ENCODE results near the gene FRMD4A. TPM values are rescaled to one million over a fixed set of nuclear protein-coding genes. Genes with fewer than 3 reads are reported as not detected.

The FRMD4A gene
- total RNA-seq, 1 donor from 2014 or later: 0.64 TPM

GRCh38 chr10:13703997-13704536, 626.7 kb downstream of the FRMD4A start:
- H3K4me3 Mint-ChIP-seq: no peak overlapping the region
- no peaks in the 10 kb centered on the region for H3K36me3 Mint-ChIP-seq (ENCODE audit: low read depth)
- DNase-seq: no peak
- intact Hi-C loops (cut with micrococcal nuclease): no loop called here
- ChIA-PET POLR2A (interaction anchor here (1.4 kb wide), 1 partner anchor 9 kb away, joined by 5 read pairs; no protein-coding TSS in a partner anchor), CTCF (no interaction called here)
- no peak for TF ChIP-seq CTCF (IDR thresholded peaks at IDR 0.05)
- no peak overlapping the region for H3K27ac Mint-ChIP-seq
- H3K27me3 Mint-ChIP-seq: peaks cover 10% of the 10 kb centered on the region
- no peaks in the 10 kb centered on the region for H3K9me3 Mint-ChIP-seq
- H3K4me1 Mint-ChIP-seq: peaks cover 15% of the 10 kb centered on the region
- peak; percentile 5 for ATAC-seq (ENCODE audit: low read depth)

GRCh38 chr10:13703101-13703818, 627.5 kb downstream of the FRMD4A start:
- Mint-ChIP-seq H3K4me3 (no peak overlapping the region), H3K4me1 (peaks cover 15% of the 10 kb centered on the region), H3K36me3 (ENCODE audit: low read depth) (no peaks in the 10 kb centered on the region), H3K27me3 (peaks cover 10% of the 10 kb centered on the region), H3K9me3 (no peaks in the 10 kb centered on the region), H3K27ac (no peak overlapping the region)
- ATAC-seq (ENCODE audit: low read depth): no peak
- ChIA-PET POLR2A (interaction anchor here (1.4 kb wide), 1 partner anchor 10 kb away, joined by 5 read pairs; no protein-coding TSS in a partner anchor), CTCF (no interaction called here)
- no peak for DNase-seq
- no peak for TF ChIP-seq CTCF (IDR thresholded peaks at IDR 0.05)
- intact Hi-C loops (cut with micrococcal nuclease): no loop called here

GRCh38 chr10:13701157-13701919, 629.4 kb downstream of the FRMD4A start:
- ChIA-PET POLR2A (no interaction called here), CTCF (no interaction called here)
- H3K9me3 Mint-ChIP-seq: no peaks in the 10 kb centered on the region
- H3K4me3 Mint-ChIP-seq: no peak overlapping the region
- TF ChIP-seq CTCF (IDR thresholded peaks at IDR 0.05): no peak
- intact Hi-C loops (cut with micrococcal nuclease): no loop called here
- H3K4me1 Mint-ChIP-seq: peaks cover 2% of the 10 kb centered on the region
- no peaks in the 10 kb centered on the region for H3K36me3 Mint-ChIP-seq (ENCODE audit: low read depth)
- peaks cover 2% of the 10 kb centered on the region for H3K27me3 Mint-ChIP-seq
- ATAC-seq (ENCODE audit: low read depth): no peak
- no peak for DNase-seq
- H3K27ac Mint-ChIP-seq: no peak overlapping the region

- Mint-ChIP-seq H3K4me3 (no peak overlapping the region), H3K27me3 (peaks cover 2% of the 10 kb centered on the region), H3K27ac (no peak overlapping the region), H3K4me1 (peaks cover 2% of the 10 kb centered on the region), H3K9me3 (no peaks in the 10 kb centered on the region), H3K36me3 (ENCODE audit: low read depth) (no peaks in the 10 kb centered on the region)
- CTCF ChIA-PET: no interaction called here
- no peak for TF ChIP-seq CTCF (IDR thresholded peaks at IDR 0.05)
- intact Hi-C loops (cut with micrococcal nuclease): no loop called here
- ATAC-seq (ENCODE audit: low read depth): no peak
- POLR2A ChIA-PET: no interaction called here
- no peak for DNase-seq
Observed at GRCh38 chr10:13700473-13701144, 630.1 kb downstream of the FRMD4A start.

GRCh38 chr10:13699216-13699615, 631.5 kb downstream of the FRMD4A start:
- H3K27me3 Mint-ChIP-seq: peaks cover 2% of the 10 kb centered on the region
- POLR2A ChIA-PET: no interaction called here
- no peak for TF ChIP-seq CTCF (IDR thresholded peaks at IDR 0.05)
- DNase-seq: no peak
- no peak overlapping the region for H3K27ac Mint-ChIP-seq
- peaks cover 1% of the 10 kb centered on the region for H3K4me1 Mint-ChIP-seq
- no peaks in the 10 kb centered on the region for H3K36me3 Mint-ChIP-seq (ENCODE audit: low read depth)
- H3K4me3 Mint-ChIP-seq: no peak overlapping the region
- no peak for ATAC-seq (ENCODE audit: low read depth)
- CTCF ChIA-PET: no interaction called here
- no peaks in the 10 kb centered on the region for H3K9me3 Mint-ChIP-seq
- intact Hi-C loops (cut with micrococcal nuclease): no loop called here

Measured in activated B cell treated with CpG ODN at 0.5 μM for 24 hours (primary cell).